Upper lobe of left lung (tissue), 6 donors: ENCODE results near the gene REC8. TPM values are rescaled to one million over a fixed set of nuclear protein-coding genes. Genes with fewer than 3 reads are reported as not detected.

Experiments used
- ATAC-seq, 2 donors: fragments of 200-7000 bp; cut with Tn5 transposase; one replicate each; pipeline ENCODE4 v1.9.1; 2022; ENCODE audit warnings: mild to moderate bottlenecking in 2 of 2, moderate library complexity in 2 of 2; ENCODE audit not compliant: low FRiP score in 2 of 2
- DNase-seq, 2 donors: peaks; one replicate each; pipeline ENCODE4 v3.0.0-alpha.2; 2019 to 2020
- H3K27ac ChIP-seq, 4 donors: fragments of 200-600 bp; sonication (generic); one replicate each; pipeline ENCODE4 v1.5.1; 2016 to 2019
- H3K27me3 ChIP-seq, 4 donors: fragments of 200-600 bp; sonication (generic); one replicate each; pipeline ENCODE4 v1.5.1; 2017 to 2019
- H3K36me3 ChIP-seq, 4 donors: fragments of 200-600 bp; sonication (generic); one replicate each; pipeline ENCODE4 v1.5.1; 2016 to 2019
- H3K4me1 ChIP-seq, 4 donors: fragments of 200-600 bp; sonication (generic); one replicate each; pipeline ENCODE4 v1.5.1; 2018 to 2019
- H3K4me3 ChIP-seq, 4 donors: fragments of 200-600 bp; sonication (generic); one replicate each; pipeline ENCODE4 v1.5.1; 2017 to 2019; ENCODE audit warnings: mild to moderate bottlenecking in 2 of 4, moderate library complexity in 1 of 4
- H3K9me3 ChIP-seq, 4 donors: fragments of 200-600 bp; sonication (generic); one replicate each; pipeline ENCODE4 v1.5.1; 2018 to 2019
- EP300 ChIP-seq, 4 donors: sonication (generic); formaldehyde crosslinking; IDR thresholded peaks; one replicate each; pipeline ENCODE4 v1.5.1; 2017; ENCODE audit warnings: antibody characterized with exemption in 4 of 4, control low read depth in 2 of 4
- POLR2A ChIP-seq, 4 donors: fragments of 450-650 bp; IDR thresholded peaks; one replicate each; pipeline ENCODE4 v1.5.1; 2016 to 2017; ENCODE audit warnings: antibody characterized with exemption in 4 of 4, mild to moderate bottlenecking in 2 of 4
- POLR2AphosphoS5 ChIP-seq, 2 donors: sonication (generic); formaldehyde crosslinking; IDR thresholded peaks; one replicate each; pipeline ENCODE4 v1.5.1; 2017; ENCODE audit warnings: antibody characterized with exemption in 2 of 2
- WGBS, 2 donors: methylation state at CpG; one replicate each; pipeline ENCODE4 v1.1.5; 2017 to 2018; 5-methylcytosine and 5-hydroxymethylcytosine counted together
- total RNA-seq, 6 donors: library from RNA; depleted of rRNA in 4 of 6; stranded (reverse); fragments of >200 nt in 4 of 6; gene quantifications; one replicate each; pipeline versions ENCODE4 v1.1.0 to v1.2.1, GENCODE V29; 2016 to 2021
- TF ChIP-seq, protein P1 (sequence below), 6 experiments: fragments of 450-650 bp in 4 of 6; fragments of 200-600 bp in 2 of 6; sonication (generic) in 2 of 6; IDR thresholded peaks; one replicate each; pipeline ENCODE4 v1.5.1; 2016 to 2019; ENCODE audit warnings: antibody characterized with exemption in 6 of 6
- donor health status: DM: no; HTN: no; CAD: no; lungs with moderate emphysema.
- donor health status: DM: no; HTN: yes; CAD: no; lungs with severe emphysema.

REC8 gene
- total RNA-seq, 6 donors from 2014 or later: 16.0 to 76.5 (median 29.4) TPM

DNA sequence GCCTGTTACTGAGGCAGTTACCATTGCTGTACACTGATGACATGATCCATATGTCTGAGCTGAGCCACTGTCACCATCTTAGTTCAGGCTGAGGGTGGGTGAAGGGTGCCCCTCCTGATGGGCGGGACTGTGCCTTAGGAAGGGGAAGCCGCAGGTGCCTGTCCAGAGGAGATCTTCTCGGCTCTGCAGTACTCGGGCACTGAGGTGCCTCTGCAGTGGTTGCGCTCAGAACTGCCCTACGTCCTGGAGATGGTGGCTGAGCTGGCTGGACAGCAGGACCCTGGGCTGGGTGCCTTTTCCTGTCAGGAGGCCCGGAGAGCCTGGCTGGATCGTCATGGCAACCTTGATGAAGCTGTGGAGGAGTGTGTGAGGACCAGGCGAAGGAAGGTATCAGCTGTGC lies 20.9 kb upstream of the REC8 start:
- ATAC-seq (no peak), DNase-seq (no peak)
- Histone ChIP-seq H3K27ac (no peak overlapping the region), H3K9me3 (no peaks in the 10 kb centered on the region), H3K4me3 (no peak overlapping the region), H3K27me3 (no peaks in the 10 kb centered on the region), H3K36me3 (peaks cover 40 to 73% (median 57%) of the 10 kb centered on the region in 4 donors), H3K4me1 (peaks cover 8 to 28% (median 12%) of the 10 kb centered on the region in 4 donors)
- WGBS, 2 donors: 83 to 92% methylated on average over 5 to 9 of the region's 9 CpGs
- no peak for TF ChIP-seq EP300 (IDR thresholded peaks at IDR 0.05)
- no peak for TF ChIP-seq POLR2AphosphoS5 (IDR thresholded peaks at IDR 0.05)
- no peak for TF ChIP-seq POLR2A (IDR thresholded peaks at IDR 0.05)
- TF ChIP-seq, protein P1, sequence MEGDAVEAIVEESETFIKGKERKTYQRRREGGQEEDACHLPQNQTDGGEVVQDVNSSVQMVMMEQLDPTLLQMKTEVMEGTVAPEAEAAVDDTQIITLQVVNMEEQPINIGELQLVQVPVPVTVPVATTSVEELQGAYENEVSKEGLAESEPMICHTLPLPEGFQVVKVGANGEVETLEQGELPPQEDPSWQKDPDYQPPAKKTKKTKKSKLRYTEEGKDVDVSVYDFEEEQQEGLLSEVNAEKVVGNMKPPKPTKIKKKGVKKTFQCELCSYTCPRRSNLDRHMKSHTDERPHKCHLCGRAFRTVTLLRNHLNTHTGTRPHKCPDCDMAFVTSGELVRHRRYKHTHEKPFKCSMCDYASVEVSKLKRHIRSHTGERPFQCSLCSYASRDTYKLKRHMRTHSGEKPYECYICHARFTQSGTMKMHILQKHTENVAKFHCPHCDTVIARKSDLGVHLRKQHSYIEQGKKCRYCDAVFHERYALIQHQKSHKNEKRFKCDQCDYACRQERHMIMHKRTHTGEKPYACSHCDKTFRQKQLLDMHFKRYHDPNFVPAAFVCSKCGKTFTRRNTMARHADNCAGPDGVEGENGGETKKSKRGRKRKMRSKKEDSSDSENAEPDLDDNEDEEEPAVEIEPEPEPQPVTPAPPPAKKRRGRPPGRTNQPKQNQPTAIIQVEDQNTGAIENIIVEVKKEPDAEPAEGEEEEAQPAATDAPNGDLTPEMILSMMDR (IDR thresholded peaks at IDR 0.05): no peak

DNA sequence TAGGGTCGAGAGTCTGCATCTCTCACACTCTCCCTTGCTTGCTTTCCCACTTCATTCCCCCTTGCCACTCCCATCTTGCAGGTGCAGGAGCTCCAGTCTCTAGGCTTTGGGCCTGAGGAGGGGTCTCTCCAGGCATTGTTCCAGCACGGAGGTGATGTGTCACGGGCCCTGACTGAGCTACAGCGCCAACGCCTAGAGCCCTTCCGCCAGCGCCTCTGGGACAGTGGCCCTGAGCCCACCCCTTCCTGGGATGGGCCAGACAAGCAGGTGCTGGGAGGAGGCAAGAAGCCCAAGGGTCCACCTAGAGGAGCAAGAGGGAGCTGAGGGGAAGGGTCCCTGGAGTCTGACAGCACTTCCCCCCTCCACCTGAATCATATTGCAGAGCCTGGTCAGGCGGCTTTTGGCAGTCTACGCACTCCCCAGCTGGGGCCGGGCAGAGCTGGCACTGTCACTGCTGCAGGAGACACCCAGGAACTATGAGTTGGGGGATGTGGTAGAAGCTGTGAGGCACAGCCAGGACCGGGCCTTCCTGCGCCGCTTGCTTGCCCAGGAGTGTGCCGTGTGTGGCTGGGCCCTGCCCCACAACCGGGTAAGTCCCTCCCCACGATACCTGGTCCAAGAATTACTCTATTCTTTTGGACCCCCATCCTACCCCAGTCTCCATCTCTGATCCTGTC lies 20.3 kb upstream of the REC8 start:
- Histone ChIP-seq H3K4me1 (peaks cover 8 to 25% (median 10%) of the 10 kb centered on the region in 4 donors), H3K36me3 (peaks cover 45 to 79% (median 61%) of the 10 kb centered on the region in 4 donors), H3K4me3 (no peak overlapping the region), H3K27ac (no peak overlapping the region), H3K9me3 (no peaks in the 10 kb centered on the region), H3K27me3 (no peaks in the 10 kb centered on the region)
- no peak for TF ChIP-seq EP300 (IDR thresholded peaks at IDR 0.05)
- TF ChIP-seq, protein P1 (IDR thresholded peaks at IDR 0.05): no peak
- TF ChIP-seq POLR2A (IDR thresholded peaks at IDR 0.05): no peak
- TF ChIP-seq POLR2AphosphoS5 (IDR thresholded peaks at IDR 0.05): no peak
- DNase-seq (no peak), ATAC-seq (no peak)
- WGBS, 2 donors: 92 to 96% methylated on average over 14 to 16 of the region's 16 CpGs

DNA sequence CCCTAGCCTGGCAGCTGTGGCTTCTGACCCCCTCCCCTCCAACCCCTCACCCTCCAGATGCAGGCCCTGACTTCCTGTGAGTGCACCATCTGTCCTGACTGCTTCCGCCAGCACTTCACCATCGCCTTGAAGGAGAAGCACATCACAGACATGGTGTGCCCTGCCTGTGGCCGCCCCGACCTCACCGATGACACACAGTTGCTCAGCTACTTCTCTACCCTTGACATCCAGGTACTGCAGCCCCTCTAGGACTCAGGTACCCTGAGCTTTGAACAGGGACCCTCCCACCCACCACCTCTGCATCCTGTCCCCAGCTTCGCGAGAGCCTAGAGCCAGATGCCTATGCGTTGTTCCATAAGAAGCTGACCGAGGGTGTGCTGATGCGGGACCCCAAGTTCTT lies 16.8 kb upstream of the REC8 start:
- no peak for ATAC-seq
- H3K4me3 ChIP-seq: no peak overlapping the region
- H3K27me3 ChIP-seq: no peaks in the 10 kb centered on the region
- H3K36me3 ChIP-seq: peaks cover 49 to 90% (median 73%) of the 10 kb centered on the region in 4 donors
- no peak for TF ChIP-seq POLR2A (IDR thresholded peaks at IDR 0.05)
- TF ChIP-seq, protein P1 (IDR thresholded peaks at IDR 0.05): no peak
- no peak for TF ChIP-seq EP300 (IDR thresholded peaks at IDR 0.05)
- no peak for TF ChIP-seq POLR2AphosphoS5 (IDR thresholded peaks at IDR 0.05)
- no peaks in the 10 kb centered on the region for H3K9me3 ChIP-seq
- peaks cover 0 to 1% (median 0%) of the 10 kb centered on the region in 4 donors for H3K4me1 ChIP-seq
- H3K27ac ChIP-seq: peak overlapping the region in 1 of 4 donors; percentile 23
- no peak for DNase-seq
- 94 to 96% methylated on average over 7 to 10 of the region's 10 CpGs for whole genome bisulfite sequencing, 2 donors

DNA sequence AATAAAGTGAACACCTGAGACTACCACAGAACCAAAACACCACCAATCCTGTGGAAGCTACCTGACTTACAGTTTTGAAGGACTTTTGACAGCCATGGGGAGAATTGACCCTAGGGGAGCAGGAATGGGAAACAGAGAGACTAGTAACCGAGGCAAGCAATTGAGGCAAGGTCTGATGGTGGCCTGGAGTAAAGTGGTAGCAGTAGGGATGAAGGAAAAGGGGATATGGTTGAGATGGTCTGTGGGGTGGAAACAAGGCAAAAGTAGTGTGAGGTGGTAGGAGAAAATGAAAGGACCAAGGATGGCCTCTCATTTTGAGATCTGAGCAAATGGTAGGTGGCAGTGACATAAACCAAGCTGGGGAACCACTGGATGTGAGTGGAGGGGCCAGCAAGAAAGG lies 15.0 kb upstream of the REC8 start:
- Histone ChIP-seq H3K4me3 (no peak overlapping the region), H3K36me3 (peaks cover 35 to 80% (median 61%) of the 10 kb centered on the region in 4 donors), H3K4me1 (peaks cover 7 to 13% (median 10%) of the 10 kb centered on the region in 4 donors), H3K27ac (no peak overlapping the region), H3K27me3 (no peaks in the 10 kb centered on the region), H3K9me3 (no peaks in the 10 kb centered on the region)
- ATAC-seq (no peak), DNase-seq (no peak)
- TF ChIP-seq, protein P1 (IDR thresholded peaks at IDR 0.05): no peak
- TF ChIP-seq POLR2AphosphoS5 (IDR thresholded peaks at IDR 0.05) (no peak), EP300 (IDR thresholded peaks at IDR 0.05) (no peak), POLR2A (IDR thresholded peaks at IDR 0.05) (no peak)
- 87 to 92% methylated on average over 1 of the region's 1 CpG for WGBS, 2 donors

DNA sequence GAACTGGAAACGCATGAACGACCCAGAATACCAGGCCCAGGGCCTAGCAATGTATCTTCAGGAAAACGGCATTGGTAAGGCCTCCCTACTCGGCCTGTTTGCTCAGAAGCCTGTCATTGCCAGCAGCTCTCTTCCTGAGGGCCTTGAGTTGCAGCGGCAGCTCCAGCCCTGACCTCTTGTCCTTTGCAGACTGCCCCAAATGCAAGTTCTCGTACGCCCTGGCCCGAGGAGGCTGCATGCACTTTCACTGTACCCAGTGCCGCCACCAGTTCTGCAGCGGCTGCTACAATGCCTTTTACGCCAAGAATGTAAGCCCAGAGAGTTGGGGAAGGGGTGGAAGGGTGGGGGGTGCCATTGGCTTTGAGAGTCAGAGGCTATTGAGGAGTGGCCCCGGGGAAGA lies 14.5 kb upstream of the REC8 start:
- DNase-seq (no peak), ATAC-seq (no peak)
- Histone ChIP-seq H3K27ac (peak overlapping the region in 1 of 4 donors; percentile 11), H3K36me3 (peaks cover 33 to 75% (median 58%) of the 10 kb centered on the region in 4 donors), H3K4me1 (peaks cover 11 to 18% (median 15%) of the 10 kb centered on the region in 4 donors), H3K27me3 (no peaks in the 10 kb centered on the region), H3K9me3 (no peaks in the 10 kb centered on the region), H3K4me3 (no peak overlapping the region)
- WGBS, 2 donors: 94 to 98% methylated on average over 12 of the region's 12 CpGs
- TF ChIP-seq POLR2A (IDR thresholded peaks at IDR 0.05) (no peak), EP300 (IDR thresholded peaks at IDR 0.05) (no peak), POLR2AphosphoS5 (IDR thresholded peaks at IDR 0.05) (no peak)
- TF ChIP-seq, protein P1 (IDR thresholded peaks at IDR 0.05): no peak
